IMR-90 (cell line): Measurements from ENCODE around the gene ASS1. TPM values are rescaled to one million over a fixed set of nuclear protein-coding genes. Genes with fewer than 3 reads are reported as not detected.

Experiments
- ATAC-seq: fragments of 200-7000 bp; cut with Tn5 transposase; 2 replicates; pipeline ENCODE4 v1.9.1; 2020; ENCODE audit warnings: low read depth, mild to moderate bottlenecking, moderate library complexity
- BruUV-seq: library from RNA; stranded (reverse); fragments of 400-500 nt; replicated peaks from 2 replicates; lab custom pipeline; 2021; lab: Mats Ljungman, UMichigan
- CTCF ChIA-PET: fragments of 300-600 bp; formaldehyde crosslinking; extraction: SDS; loops from one replicate; lab custom pipeline; 2021; ENCODE audit warnings: antibody characterized with exemption; lab: Yijun Ruan, JAX
- POLR2A ChIA-PET: fragments of 300-600 bp; sonication (Branson Sonifier 250); formaldehyde crosslinking; loops from one replicate; lab custom pipeline; 2022; ENCODE audit warnings: antibody characterized with exemption; ENCODE audit not compliant: unreplicated experiment; lab: Charles Lee
- DNase-seq: peaks from one replicate; pipeline ENCODE4 v3.0.0; 2013
- H2AFZ ChIP-seq: replicated peaks from 2 replicates; pipeline ENCODE3; 2013; ENCODE audit warnings: low read length, mild to moderate bottlenecking; ENCODE audit not compliant: poor library complexity
- H2AK5ac ChIP-seq: 2 replicates; pipeline ENCODE4 v1.6.1; 2013; ENCODE audit warnings: low read depth, low read length, inconsistent platforms
- H2AK9ac ChIP-seq: replicated peaks from 2 replicates; pipeline ENCODE3; 2013; ENCODE audit warnings: mild to moderate bottlenecking, low read depth, low read length, moderate library complexity; ENCODE audit not compliant: poor library complexity
- H2BK120ac ChIP-seq: 2 replicates; pipeline ENCODE4 v1.6.1; 2013; ENCODE audit warnings: low read depth, low read length, inconsistent platforms
- H2BK15ac ChIP-seq: 3 replicates; pipeline ENCODE4 v1.6.1; 2013; ENCODE audit warnings: low read depth, low read length, inconsistent platforms
- H2BK20ac ChIP-seq: 2 replicates; pipeline ENCODE4 v1.6.1; 2013; ENCODE audit warnings: low read depth, mild to moderate bottlenecking, inconsistent platforms, low read length, moderate library complexity
- H2BK5ac ChIP-seq: 2 replicates; pipeline ENCODE4 v1.6.1; 2013; ENCODE audit warnings: mild to moderate bottlenecking, low read depth, low read length, inconsistent platforms; ENCODE audit not compliant: poor library complexity, severe bottlenecking
- H3K14ac ChIP-seq: replicated peaks from 2 replicates; pipeline ENCODE4 v1.6.1; 2013; ENCODE audit warnings: low read depth, low read length, inconsistent platforms
- H3K18ac ChIP-seq: 2 replicates; pipeline ENCODE4 v1.6.1; 2013; ENCODE audit warnings: low read depth, low read length, control low read depth
- H3K23ac ChIP-seq: 2 replicates; pipeline ENCODE4 v1.6.1; 2013; ENCODE audit warnings: low read depth, low read length, inconsistent platforms
- H3K27ac ChIP-seq: 2 replicates; pipeline ENCODE4 v1.5.1; 2013; ENCODE audit warnings: mild to moderate bottlenecking, control low read depth, low read length; ENCODE audit not compliant: insufficient read depth
- H3K27me3 ChIP-seq: 2 replicates; pipeline ENCODE4 v1.6.1; 2013; ENCODE audit warnings: low read length; ENCODE audit not compliant: control insufficient read depth, insufficient read depth
- H3K36me3 ChIP-seq: 2 replicates; pipeline ENCODE4 v1.6.1; 2013; ENCODE audit warnings: low read length, mixed read lengths; ENCODE audit not compliant: control insufficient read depth, insufficient read depth
- H3K4ac ChIP-seq: 2 replicates; pipeline ENCODE4 v1.6.1; 2013; ENCODE audit warnings: low read depth, low read length, inconsistent platforms
- H3K4me1 ChIP-seq: 2 replicates; pipeline ENCODE4 v1.6.1; 2013; ENCODE audit warnings: low read length, mixed read lengths; ENCODE audit not compliant: control insufficient read depth, insufficient read depth
- H3K4me2 ChIP-seq: 2 replicates; pipeline ENCODE4 v1.6.1; 2013; ENCODE audit warnings: low read depth, mild to moderate bottlenecking, control low read depth, low read length, moderate library complexity
- H3K4me3 ChIP-seq: 2 replicates; pipeline ENCODE4 v1.5.1; 2013; ENCODE audit warnings: low read depth, mild to moderate bottlenecking, control low read depth, low read length, moderate library complexity; ENCODE audit not compliant: insufficient read depth
- H3K56ac ChIP-seq: 2 replicates; pipeline ENCODE4 v1.6.1; 2013; ENCODE audit warnings: low read length, inconsistent platforms; ENCODE audit not compliant: insufficient read depth; ENCODE audit errors: extremely low read depth
- H3K79me1 ChIP-seq, 2 experiments: 2 replicates each; pipeline ENCODE4 v1.6.1; 2013; ENCODE audit warnings: low read length in 2 of 2, inconsistent platforms in 1 of 2, low read depth in 1 of 2
- H3K9ac ChIP-seq: 2 replicates; pipeline ENCODE4 v1.6.1; 2013; ENCODE audit warnings: low read depth, low read length, control low read depth
- H3K9me1 ChIP-seq: 2 replicates; pipeline ENCODE4 v1.6.1; 2013; ENCODE audit warnings: low read length, inconsistent platforms; ENCODE audit not compliant: insufficient read depth
- H3K9me3 ChIP-seq: 2 replicates; pipeline ENCODE4 v1.6.1; 2013; ENCODE audit warnings: low read length; ENCODE audit not compliant: control insufficient read depth, insufficient read depth
- H4K20me1 ChIP-seq: 2 replicates; pipeline ENCODE4 v1.6.1; 2013; ENCODE audit warnings: low read length, inconsistent platforms; ENCODE audit not compliant: insufficient read depth
- H4K5ac ChIP-seq: 2 replicates; pipeline ENCODE4 v1.6.1; 2013; ENCODE audit warnings: mild to moderate bottlenecking, low read depth, low read length, control low read depth
- H4K8ac ChIP-seq, 2 experiments: 2 replicates each; pipeline ENCODE4 v1.6.1; 2013; ENCODE audit warnings: low read depth in 2 of 2, low read length in 2 of 2, control low read depth in 1 of 2, inconsistent platforms in 1 of 2
- H4K91ac ChIP-seq: 2 replicates; pipeline ENCODE4 v1.6.1; 2013; ENCODE audit warnings: low read depth, low read length, inconsistent platforms; ENCODE audit not compliant: insufficient read depth
- BHLHE40 ChIP-seq: fragments of 150-350 bp; IDR thresholded peaks from 2 replicates; pipeline ENCODE4 v1.6.1; 2016; ENCODE audit warnings: mild to moderate bottlenecking, low read depth, low read length
- CEBPB ChIP-seq: IDR thresholded peaks from 2 replicates; pipeline ENCODE4 v1.6.1; 2012; ENCODE audit warnings: low read depth, low read length, improper control_type of control experiment
- CHD1 ChIP-seq: IDR thresholded peaks from 2 replicates; pipeline ENCODE4 v1.6.1; 2012; ENCODE audit warnings: low read depth, low read length, improper control_type of control experiment
- CTCF ChIP-seq: conservative IDR thresholded peaks from 2 replicates; pipeline ENCODE4 v1.5.1; 2012; ENCODE audit warnings: mild to moderate bottlenecking, low read depth, low read length, improper control_type of control experiment
- ELK1 ChIP-seq: fragments of 150-350 bp; IDR thresholded peaks from 2 replicates; pipeline ENCODE4 v1.6.1; 2016; ENCODE audit warnings: low read depth, mild to moderate bottlenecking, low read length, moderate library complexity, borderline replicate concordance
- FOS ChIP-seq: fragments of 150-350 bp; IDR thresholded peaks from 2 replicates; pipeline ENCODE4 v1.6.1; 2016; ENCODE audit warnings: low read depth, low read length
- MAFK ChIP-seq: IDR thresholded peaks from 2 replicates; pipeline ENCODE4 v1.6.1; 2012; ENCODE audit warnings: low read depth, low read length, improper control_type of control experiment
- MAZ ChIP-seq: IDR thresholded peaks from 2 replicates; pipeline ENCODE4 v1.6.1; 2012; ENCODE audit warnings: low read depth, mild to moderate bottlenecking, low read length, improper control_type of control experiment, moderate library complexity, borderline replicate concordance
- MXI1 ChIP-seq: IDR thresholded peaks from 2 replicates; pipeline ENCODE4 v1.6.1; 2012; ENCODE audit warnings: low read depth, mild to moderate bottlenecking, low read length, moderate library complexity, borderline replicate concordance
- NFE2L2 ChIP-seq: fragments of 150-350 bp; IDR thresholded peaks from 2 replicates; pipeline ENCODE4 v1.6.1; 2016; ENCODE audit warnings: low read depth, mild to moderate bottlenecking, low read length
- POLR2A ChIP-seq: IDR thresholded peaks from 2 replicates; pipeline ENCODE4 v1.6.1; 2012; ENCODE audit warnings: mild to moderate bottlenecking, low read depth, low read length
- RAD21 ChIP-seq: IDR thresholded peaks from 2 replicates; pipeline ENCODE4 v1.6.1; 2012; ENCODE audit warnings: low read length, improper control_type of control experiment
- RCOR1 ChIP-seq: IDR thresholded peaks from 2 replicates; pipeline ENCODE4 v1.6.1; 2012; ENCODE audit warnings: mild to moderate bottlenecking, low read length, improper control_type of control experiment; ENCODE audit not compliant: insufficient replicate concordance
- RFX5 ChIP-seq: IDR thresholded peaks from 2 replicates; pipeline ENCODE4 v1.8.0; 2012; ENCODE audit warnings: low read depth, mild to moderate bottlenecking, low read length, moderate library complexity
- SMC3 ChIP-seq: fragments of 150-350 bp; IDR thresholded peaks from 2 replicates; pipeline ENCODE4 v1.6.1; 2016; ENCODE audit warnings: low read depth, mild to moderate bottlenecking, antibody characterized with exemption, low read length, moderate library complexity
- USF2 ChIP-seq: fragments of 150-350 bp; IDR thresholded peaks from 2 replicates; pipeline ENCODE4 v1.6.1; 2017; ENCODE audit warnings: mild to moderate bottlenecking, antibody characterized with exemption, low read length, low read depth
- WGBS, 2 experiments: methylation state at CpG; one replicate each; pipeline versions ENCODE4 v1.1.5 to v1.1.7; 2013; ENCODE audit warnings: missing lambda C conversion rate in 2 of 2; ENCODE audit not compliant: insufficient read length in 1 of 2; ENCODE audit errors: extremely low coverage in 2 of 2; 5-methylcytosine and 5-hydroxymethylcytosine counted together
- dilution Hi-C: fragments of 300-500 bp; cut with HindIII; formaldehyde crosslinking; loops from one replicate; pipeline ENCODE4 v1.14.3; 2018; ENCODE audit warnings: low sequenced_read_pairs; ENCODE audit not compliant: unreplicated experiment
- in situ Hi-C: fragments of 300-500 bp; cut with MboI; formaldehyde crosslinking; loops from 3 replicates; pipeline ENCODE4 v1.14.3; 2019; ENCODE audit warnings: low sequenced_read_pairs, inconsistent platforms, mixed read lengths
- intact Hi-C: fragments of 100-400 bp; cut with micrococcal nuclease; formaldehyde crosslinking; loops from 2 replicates; pipeline ENCODE4 v1.10.0; 2022
- polyA plus RNA-seq, 3 experiments: library from polyadenylated mRNA; depleted of rRNA; stranded (reverse); fragments of >200 nt; gene quantifications; 2 replicates each; pipeline ENCODE4 v1.2.3, GENCODE V29; 2012; ENCODE audit warnings: low replicate concordance in 1 of 3
- total RNA-seq: library from RNA; depleted of rRNA; stranded (reverse); fragments of >200 nt; gene quantifications from 2 replicates; pipeline ENCODE4 v1.2.3, GENCODE V29; 2012

ASS1 gene
- total and polyA plus RNA-seq, 2 of the 4 experiments (the other 2 are of a cell fraction) = 39.6 to 41.9 TPM

GRCh38 chr9:130461218-130461630 lies 16.5 kb downstream of the ASS1 start:
- Histone ChIP-seq H3K4ac (no peak overlapping the region), H3K4me3 (no peak overlapping the region)
- in situ Hi-C loops = no loop called here

More at GRCh38 chr9:130461218-130461630, 16.5 kb downstream of the ASS1 start:
- CTCF ChIA-PET = interaction anchor here (0.6 to 1.9 kb wide), 2 partner anchors 131 to 223 kb away, joined by 3 to 7 read pairs; no protein-coding TSS in a partner anchor
- 3% methylated on average over 6 of the region's 22 CpGs; no CpG with 5 or more reads in 1 of the 2 experiments for WGBS, 2 experiments
- H2AFZ ChIP-seq = peak overlapping the region; percentile 40
- peaks cover 10% of the 10 kb centered on the region for H3K27me3 ChIP-seq
- ATAC-seq (peak; percentile 86), DNase-seq (peak; percentile 12)
- BruUV-seq = no TSS peak
- H3K14ac ChIP-seq = no peak overlapping the region
- no peak overlapping the region for H2BK20ac ChIP-seq
- no peak overlapping the region for H4K91ac ChIP-seq
- peak overlapping the region; percentile 33 for H2AK9ac ChIP-seq
- H3K4me1 ChIP-seq = no peaks in the 10 kb centered on the region
- H3K9me3 ChIP-seq = no peaks in the 10 kb centered on the region
- H2AK5ac ChIP-seq = no peak overlapping the region
- no peak overlapping the region for H3K56ac ChIP-seq
- no peak overlapping the region for H2BK5ac ChIP-seq
- H3K79me1 ChIP-seq = no peaks in the 10 kb centered on the region
- intact Hi-C loops (loop anchor here (1.0 kb wide), 1 partner anchor 221 kb away; no protein-coding TSS in a partner anchor), dilution Hi-C loops (no loop called here)
- no peak overlapping the region for H3K4me2 ChIP-seq
- no peak overlapping the region for H4K5ac ChIP-seq
- H3K18ac ChIP-seq = no peak overlapping the region
- H4K20me1 ChIP-seq = peaks cover 8% of the 10 kb centered on the region
- no peaks in the 10 kb centered on the region for H3K36me3 ChIP-seq
- POLR2A ChIA-PET = no interaction called here
- H3K9me1 ChIP-seq = no peaks in the 10 kb centered on the region
- no peak overlapping the region for H2BK120ac ChIP-seq
- no peak overlapping the region for H3K27ac ChIP-seq
- H4K8ac ChIP-seq = no peak overlapping the region
- H2BK15ac ChIP-seq = no peak overlapping the region
- TF ChIP-seq CTCF = peak; percentile 87
- TF ChIP-seq FOS = no peak
- no peak for TF ChIP-seq CHD1
- TF ChIP-seq CEBPB = no peak
- no peak for TF ChIP-seq RFX5
- peak; percentile 93 for TF ChIP-seq RAD21
- TF ChIP-seq SMC3 = peak; percentile 83
- TF ChIP-seq MAZ = peak; percentile 76
- no peak for TF ChIP-seq MXI1
- no peak for TF ChIP-seq BHLHE40
- no peak for TF ChIP-seq RCOR1
- TF ChIP-seq ELK1 = no peak
- TF ChIP-seq NFE2L2 = no peak
- no peak for TF ChIP-seq MAFK
- no peak for TF ChIP-seq USF2
- no peak for TF ChIP-seq POLR2A
- no peak overlapping the region for H3K9ac ChIP-seq
- no peak overlapping the region for H3K23ac ChIP-seq
